GM18870 (cell line): ENCODE data around the gene SLC26A8.
"Not testable (repeated sequence)": the region's sequence is repeated elsewhere in the genome, so short reads cannot be mapped to it uniquely, and the experiment has no call there.

Experiments used
- ATAC-seq: cut with Tn5 transposase; IDR thresholded peaks from one replicate; pipeline ENCODE4 v1.9.1; 2021; ENCODE audit warnings: moderate library complexity; ENCODE audit not compliant: unreplicated experiment

Gene SLC26A8

GRCh38 chr6:36018339-36018738 lies 6.1 kb downstream of the SLC26A8 start:
- no peak for ATAC-seq

GRCh38 chr6:36015666-36016065 lies 8.8 kb downstream of the SLC26A8 start:
- ATAC-seq = no peak

- ATAC-seq = no peak
These were observed 24.0 kb downstream of the SLC26A8 start for GRCh38 chr6:36000451-36000850.

DNA sequence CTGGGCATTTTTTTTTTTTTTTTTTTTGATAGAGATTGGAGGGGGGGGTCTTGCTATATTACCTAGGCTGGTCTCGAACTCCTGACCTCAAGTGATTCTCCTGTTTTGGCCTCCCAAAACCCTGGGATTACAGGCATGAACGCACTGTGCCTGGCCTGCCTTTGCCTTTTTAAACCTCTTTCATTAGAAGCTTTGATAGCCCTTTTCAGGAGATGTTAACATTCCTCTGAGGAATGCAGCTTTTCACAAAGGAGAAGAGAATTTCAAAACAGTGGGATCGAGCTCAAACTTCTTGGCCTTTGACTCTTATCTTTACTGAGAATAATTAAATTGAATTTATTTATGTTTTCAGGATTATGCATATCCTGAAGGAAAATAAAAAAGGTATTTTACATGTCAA lies 31.3 kb downstream of the SLC26A8 start:
- no peak for ATAC-seq

GRCh38 chr6:35988047-35988446 lies 36.4 kb downstream of the SLC26A8 start:
- not testable (repeated sequence) for ATAC-seq

- no peak for ATAC-seq
These were observed 39.7 kb downstream of the SLC26A8 start for GRCh38 chr6:35984701-35985100.

- no peak for ATAC-seq
These were observed 43.3 kb downstream of the SLC26A8 start for GRCh38 chr6:35980991-35981645.

- ATAC-seq = not testable (repeated sequence)
These were observed 44.3 kb downstream of the SLC26A8 start for GRCh38 chr6:35980126-35980525.

DNA sequence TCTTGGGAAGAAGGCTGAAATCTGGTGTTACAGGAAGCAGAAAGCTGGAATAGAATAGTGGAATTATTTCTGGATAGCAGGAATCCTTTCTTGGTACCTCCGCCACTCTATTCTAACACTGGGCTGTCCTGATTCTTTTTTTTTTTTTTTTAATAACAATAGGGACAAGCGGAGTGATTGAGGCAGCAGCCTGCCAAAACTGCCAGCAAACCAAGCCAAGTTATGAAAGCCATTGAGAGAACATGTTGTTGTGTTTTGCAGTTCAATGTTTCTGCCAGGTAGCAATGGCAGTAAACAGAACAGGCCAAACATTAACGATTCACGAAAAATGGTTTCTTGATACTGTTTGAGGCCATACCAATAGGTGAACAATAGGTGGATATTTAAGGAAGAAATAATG lies 47.1 kb downstream of the SLC26A8 start:
- no peak for ATAC-seq

- ATAC-seq = peak; percentile 53
These were observed 50.7 kb downstream of the SLC26A8 start for GRCh38 chr6:35973670-35974222.

- no peak for ATAC-seq
These were observed 51.7 kb downstream of the SLC26A8 start for GRCh38 chr6:35972471-35973367.

DNA sequence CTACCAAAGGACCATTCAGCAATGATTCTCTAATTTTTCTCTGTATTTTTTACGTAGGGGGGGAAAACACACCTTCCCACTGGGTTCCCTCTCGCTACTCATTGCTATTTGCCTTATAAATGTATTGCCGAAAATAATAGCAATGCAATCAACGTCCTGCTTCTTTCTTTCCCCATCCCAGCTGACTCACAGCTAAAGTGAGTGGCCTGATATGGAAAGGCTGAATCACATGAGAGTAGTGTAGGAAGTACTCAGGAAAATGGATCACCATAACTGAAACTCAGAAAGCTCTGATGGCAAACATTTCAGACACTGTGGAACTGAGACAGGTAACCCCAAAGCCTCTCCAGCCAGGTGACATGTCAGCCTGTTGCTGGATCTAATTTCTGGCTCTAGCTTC lies 54.3 kb downstream of the SLC26A8 start:
- no peak for ATAC-seq

GRCh38 chr6:35969646-35970045 lies 54.8 kb downstream of the SLC26A8 start:
- no peak for ATAC-seq

GRCh38 chr6:35968821-35969220 lies 55.6 kb downstream of the SLC26A8 start:
- ATAC-seq = no peak

- ATAC-seq = no peak
These were observed 57.2 kb downstream of the SLC26A8 start for GRCh38 chr6:35967076-35967774.

DNA sequence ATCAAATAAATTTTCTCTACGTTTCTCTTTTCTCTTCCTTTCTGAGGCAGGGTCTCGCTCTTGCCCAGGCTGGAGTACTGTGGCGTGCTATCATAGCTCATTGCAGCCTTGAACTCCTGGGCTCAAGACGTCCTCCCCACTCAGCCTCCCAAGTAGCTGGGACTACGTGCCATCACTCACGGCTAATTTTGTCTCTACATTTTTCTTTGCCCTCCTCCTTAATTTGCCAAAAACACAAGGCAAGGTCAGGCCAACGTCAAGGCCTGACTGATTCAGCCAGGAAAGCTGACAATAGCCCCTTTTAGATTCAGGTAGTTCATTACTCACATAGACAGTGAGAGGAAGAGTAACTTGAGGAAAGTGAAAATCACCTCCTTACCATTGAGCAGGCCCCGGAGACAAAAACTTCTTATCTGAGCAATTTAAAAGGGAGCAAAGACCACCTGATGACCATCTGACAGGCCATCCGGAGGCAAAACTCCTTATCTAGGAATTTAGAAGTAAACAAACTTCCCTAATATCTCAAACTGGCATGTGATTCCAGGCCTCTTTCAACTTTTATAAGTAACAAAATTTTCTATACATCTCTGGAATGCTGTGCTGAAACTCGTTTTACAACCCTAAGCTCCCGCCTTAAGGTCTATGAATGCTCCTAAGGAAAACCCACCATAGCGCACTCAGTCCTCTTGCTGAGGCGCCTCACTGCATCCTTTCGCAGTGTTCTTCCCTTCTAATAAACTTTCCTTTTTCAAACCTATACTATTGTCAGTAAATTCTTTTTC lies 61.5 kb downstream of the SLC26A8 start:
- ATAC-seq = no peak

GRCh38 chr6:35960187-35960586 lies 64.3 kb downstream of the SLC26A8 start:
- ATAC-seq = no peak

GRCh38 chr6:35955970-35956369 lies 68.5 kb downstream of the SLC26A8 start:
- ATAC-seq = no peak

DNA sequence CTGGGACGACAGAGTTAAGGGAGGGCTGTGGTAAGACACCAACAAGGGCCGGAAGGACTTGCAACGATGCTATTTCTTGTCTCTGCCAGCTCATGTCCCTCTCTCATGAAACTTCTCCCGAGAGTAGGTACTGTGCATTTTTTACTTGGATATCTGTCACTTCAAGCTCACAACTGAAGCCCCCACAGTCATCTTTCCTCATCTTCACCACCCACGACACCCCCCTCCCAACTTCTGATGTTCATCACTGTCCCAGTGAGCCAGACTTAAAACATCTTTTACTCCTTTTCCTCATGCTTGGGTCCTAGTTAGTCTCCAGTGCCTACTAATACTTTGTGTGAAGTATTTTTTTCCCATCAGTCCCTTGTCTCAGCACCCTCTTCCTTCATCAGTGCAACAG lies 68.9 kb downstream of the SLC26A8 start:
- no peak for ATAC-seq

DNA sequence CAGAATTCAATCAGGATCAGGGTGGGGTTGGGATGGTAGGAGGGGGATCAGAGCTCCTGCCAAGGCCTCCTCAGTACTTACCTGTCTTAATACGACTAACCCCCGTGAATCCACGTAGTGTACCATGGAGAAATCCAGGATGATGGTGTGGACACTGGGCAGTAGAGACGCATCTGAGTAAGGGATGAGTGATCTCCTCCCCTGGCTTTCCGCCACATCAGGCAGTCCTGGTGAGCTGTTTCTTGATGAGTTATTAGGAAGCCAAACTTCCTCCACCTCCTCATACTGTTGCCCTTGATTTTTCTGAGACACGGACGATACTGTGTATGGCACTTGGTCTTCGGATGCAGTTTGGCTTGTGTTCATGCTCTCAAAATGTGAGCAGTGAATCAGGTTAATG lies 69.4 kb downstream of the SLC26A8 start:
- ATAC-seq = no peak

GRCh38 chr6:35954333-35954732 lies 70.1 kb downstream of the SLC26A8 start:
- ATAC-seq = no peak
